ENCODE measurements around the gene TRAF3IP1. TPM values are rescaled to one million over a fixed set of nuclear protein-coding genes. Genes with fewer than 3 reads are reported as not detected.
A peak's percentile ranks its signal among the peaks of the same experiment; 100 is the strongest.

TRAF3IP1 gene
- total and polyA plus RNA-seq, 4 experiments from 2014 or later: 3.0 to 11.0 (median 6.7) TPM

DNA sequence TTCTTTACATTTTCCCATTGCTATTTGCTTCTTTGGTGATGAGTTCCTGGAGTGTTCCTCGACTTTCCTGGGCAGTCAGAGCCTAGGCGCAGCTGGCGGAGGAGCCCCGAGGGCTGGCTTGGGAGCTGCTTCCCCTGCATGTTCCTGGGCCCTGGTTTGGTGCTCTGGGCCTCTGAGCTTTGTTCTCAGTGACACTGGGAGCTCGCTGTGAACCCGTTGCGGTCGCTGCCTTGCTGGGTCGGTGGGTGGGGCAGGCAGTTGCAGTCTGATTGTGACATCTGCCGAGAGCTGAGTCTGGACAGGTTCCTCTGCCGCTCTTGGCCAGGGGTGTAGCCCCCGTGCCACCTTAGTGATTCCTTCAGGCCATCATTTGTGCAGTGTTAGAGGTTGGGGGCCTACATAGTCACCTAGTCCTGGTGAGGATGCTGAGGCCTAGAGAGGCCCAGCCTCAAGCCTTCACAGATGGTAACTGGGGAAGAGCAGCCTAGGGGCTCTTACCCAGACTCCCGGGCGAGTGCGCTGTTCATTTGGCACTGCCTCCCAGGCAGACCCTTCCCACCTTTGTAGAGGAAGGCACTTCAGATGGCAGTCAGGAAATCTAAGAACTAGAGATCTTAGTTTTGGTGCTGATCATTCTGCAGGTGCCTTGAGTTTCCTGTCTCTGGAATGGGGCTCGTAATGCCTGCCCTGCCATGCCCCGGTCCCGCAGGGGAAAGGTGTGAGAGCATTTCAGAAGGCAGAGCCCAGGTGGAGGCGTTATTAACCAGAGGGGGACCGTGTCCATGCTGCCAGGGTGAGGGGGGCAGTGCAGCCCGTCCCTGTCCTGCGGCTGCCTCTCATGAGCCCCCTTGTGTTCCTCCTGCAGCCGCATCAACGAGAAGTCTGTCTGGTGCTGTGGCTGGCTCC is 114.8 kb downstream of the TRAF3IP1 start:
- Histone ChIP-seq H3K4me3 (ENCODE audit: low read length in 2 of 2) (no peak overlapping the region), H3K9me3 (ENCODE audit: control insufficient read depth in 1 of 2, low read length in 2 of 2) (no peaks in the 10 kb centered on the region), H3K27me3 (ENCODE audit: insufficient read depth, low read length) (no peaks in the 10 kb centered on the region), H3K36me3 (ENCODE audit: insufficient read depth, low read length) (peaks cover 33% of the 10 kb centered on the region), H3K27ac (ENCODE audit: low read depth, low read length) (no peak overlapping the region), H3K4me1 (ENCODE audit: insufficient read depth, low read length) (peaks cover 22% of the 10 kb centered on the region)
- Mint-ChIP-seq H3K4me1 (peaks cover 34 to 79% (median 54%) of the 10 kb centered on the region in 4 donors), H3K4me3 (no peak overlapping the region), H3K27ac (no peak overlapping the region), H3K9me3 (no peaks in the 10 kb centered on the region), H3K27me3 (no peaks in the 10 kb centered on the region), H3K36me3 (peaks cover 55 to 58% of the 10 kb centered on the region in 2 donors)
- ChIA-PET CTCF (ENCODE audit: partially characterized antibody) (no interaction called here), POLR2A (ENCODE audit: partially characterized antibody) (no interaction called here)
- no peak for DNase-seq
- intact Hi-C loops (cut with micrococcal nuclease): no loop called here

DNA sequence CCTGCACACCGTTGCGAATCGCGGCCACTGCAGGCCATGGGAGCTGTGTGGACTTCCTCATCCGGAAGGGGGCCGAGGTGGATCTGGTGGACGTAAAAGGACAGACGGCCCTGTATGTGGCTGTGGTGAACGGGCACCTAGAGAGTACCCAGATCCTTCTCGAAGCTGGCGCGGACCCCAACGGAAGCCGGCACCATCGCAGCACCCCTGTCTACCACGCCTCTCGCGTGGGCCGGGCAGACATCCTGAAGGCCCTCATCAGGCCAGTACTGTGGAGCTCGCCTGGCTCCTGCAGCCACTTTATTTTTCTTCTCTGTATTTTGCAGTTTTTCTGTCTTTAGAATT is 115.4 kb downstream of the TRAF3IP1 start:
- Histone ChIP-seq H3K27ac (ENCODE audit: low read depth, low read length) (no peak overlapping the region), H3K9me3 (ENCODE audit: control insufficient read depth in 1 of 2, low read length in 2 of 2) (no peaks in the 10 kb centered on the region), H3K36me3 (ENCODE audit: insufficient read depth, low read length) (peaks cover 38% of the 10 kb centered on the region), H3K4me3 (ENCODE audit: low read length in 2 of 2) (no peak overlapping the region), H3K4me1 (ENCODE audit: insufficient read depth, low read length) (peaks cover 28% of the 10 kb centered on the region), H3K27me3 (ENCODE audit: insufficient read depth, low read length) (no peaks in the 10 kb centered on the region)
- Mint-ChIP-seq H3K4me1 (peaks cover 35 to 79% (median 53%) of the 10 kb centered on the region in 4 donors), H3K36me3 (peaks cover 55 to 57% of the 10 kb centered on the region in 2 donors), H3K27me3 (no peaks in the 10 kb centered on the region), H3K4me3 (no peak overlapping the region), H3K9me3 (no peaks in the 10 kb centered on the region), H3K27ac (no peak overlapping the region)
- no peak for DNase-seq
- ChIA-PET POLR2A (ENCODE audit: partially characterized antibody) (no interaction called here), CTCF (ENCODE audit: partially characterized antibody) (no interaction called here)
- intact Hi-C loops (cut with micrococcal nuclease): no loop called here

DNA sequence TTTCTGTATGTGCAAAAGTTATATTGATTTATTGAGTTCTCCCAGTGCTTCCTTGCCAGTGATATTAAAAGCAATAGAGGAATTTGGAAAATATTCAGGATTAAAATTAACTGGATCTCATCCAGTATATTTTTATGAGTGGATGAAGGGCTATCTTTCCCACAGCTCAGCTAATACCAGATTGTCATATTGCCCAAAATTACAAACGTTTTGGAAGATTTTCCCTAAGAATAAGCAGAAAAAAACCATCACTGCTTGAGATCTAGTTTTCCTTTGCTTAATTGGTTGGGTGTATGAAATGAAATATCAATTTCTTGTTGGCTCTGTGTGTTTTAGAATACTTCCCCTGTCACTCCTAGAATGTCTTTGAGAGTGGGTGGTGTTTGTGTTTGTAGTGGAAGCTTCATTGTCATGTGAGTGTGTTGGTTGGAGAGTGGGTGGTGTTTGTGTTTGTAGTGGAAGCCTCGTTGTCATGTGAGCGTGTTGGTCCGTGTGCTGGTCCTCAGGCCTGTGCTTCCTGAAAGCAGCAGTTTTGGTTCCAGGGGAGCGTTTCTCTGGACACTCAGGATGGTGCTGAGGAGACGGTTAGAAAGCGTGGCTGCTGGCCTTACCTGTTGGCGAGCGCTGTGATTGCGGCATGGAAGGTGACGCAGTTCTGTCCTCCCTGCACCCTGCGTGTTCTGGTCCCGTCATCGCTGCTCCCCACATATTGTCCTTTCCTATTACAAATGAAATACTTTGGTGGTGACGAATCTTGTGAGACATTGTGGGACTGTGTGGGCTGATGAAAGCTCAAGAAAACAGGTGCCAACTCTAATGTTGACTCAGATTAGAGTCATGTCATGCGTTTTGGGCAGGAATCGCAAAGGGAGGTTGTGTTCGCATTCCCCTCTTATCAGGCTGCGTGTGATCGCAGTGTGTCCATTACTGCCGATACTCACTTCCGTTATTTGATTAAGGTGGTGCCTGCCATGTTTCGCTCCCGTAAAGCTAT is 118.8 kb downstream of the TRAF3IP1 start:
- H3K27me3 Mint-ChIP-seq: no peaks in the 10 kb centered on the region
- H3K27me3 ChIP-seq (ENCODE audit: insufficient read depth, low read length): no peaks in the 10 kb centered on the region
- ChIA-PET CTCF (ENCODE audit: partially characterized antibody) (no interaction called here), POLR2A (ENCODE audit: partially characterized antibody) (interaction anchor here (1.0 to 1.4 kb wide), 2 partner anchors 11 to 13 kb away, joined by 3 to 4 read pairs; no protein-coding TSS in a partner anchor)
- peaks cover 40 to 75% (median 58%) of the 10 kb centered on the region in 4 donors for H3K4me1 Mint-ChIP-seq
- no peak overlapping the region for H3K27ac ChIP-seq (ENCODE audit: low read depth, low read length)
- H3K27ac Mint-ChIP-seq: peak overlapping the region; percentile 38 to 90 (median 86)
- DNase-seq: peak; percentile 20 to 75 (median 32)
- H3K4me3 Mint-ChIP-seq: peak overlapping the region; percentile 59 to 89 (median 78)
- peak overlapping the region; percentile 3 to 42 for H3K4me3 ChIP-seq (ENCODE audit: low read length in 2 of 2)
- H3K9me3 Mint-ChIP-seq: no peaks in the 10 kb centered on the region
- peaks cover 60 to 61% of the 10 kb centered on the region in 2 donors for H3K36me3 Mint-ChIP-seq
- peaks cover 21% of the 10 kb centered on the region for H3K4me1 ChIP-seq (ENCODE audit: insufficient read depth, low read length)
- intact Hi-C loops (cut with micrococcal nuclease): no loop called here
- no peaks in the 10 kb centered on the region for H3K9me3 ChIP-seq (ENCODE audit: control insufficient read depth in 1 of 2, low read length in 2 of 2)
- peaks cover 35% of the 10 kb centered on the region for H3K36me3 ChIP-seq (ENCODE audit: insufficient read depth, low read length)

DNA sequence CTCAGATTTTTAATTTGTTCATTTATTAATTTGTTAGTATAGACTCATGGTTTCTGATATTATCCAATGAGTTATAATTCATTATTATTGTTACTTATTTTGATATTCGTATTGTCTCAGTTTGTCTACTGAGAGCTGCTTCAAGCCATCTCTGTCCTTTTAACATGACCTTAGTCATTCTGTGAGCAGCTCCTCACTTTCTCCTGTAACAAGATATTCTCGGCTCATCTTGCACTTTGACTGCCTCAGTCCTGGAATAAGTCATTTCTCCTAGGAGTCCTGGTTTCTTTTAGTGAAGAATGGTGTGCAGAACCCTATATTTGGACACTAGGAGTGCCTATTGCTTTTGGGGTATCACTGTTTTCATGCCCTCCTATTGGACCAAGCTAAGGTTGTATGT is 119.6 kb downstream of the TRAF3IP1 start:
- peak overlapping the region; percentile 38 to 90 (median 86) for H3K27ac Mint-ChIP-seq
- no peaks in the 10 kb centered on the region for H3K27me3 Mint-ChIP-seq
- DNase-seq: no peak
- Histone ChIP-seq H3K4me1 (ENCODE audit: insufficient read depth, low read length) (peaks cover 21% of the 10 kb centered on the region), H3K9me3 (ENCODE audit: control insufficient read depth in 1 of 2, low read length in 2 of 2) (no peaks in the 10 kb centered on the region), H3K4me3 (ENCODE audit: low read length in 2 of 2) (no peak overlapping the region), H3K27me3 (ENCODE audit: insufficient read depth, low read length) (no peaks in the 10 kb centered on the region), H3K36me3 (ENCODE audit: insufficient read depth, low read length) (peaks cover 35% of the 10 kb centered on the region), H3K27ac (ENCODE audit: low read depth, low read length) (no peak overlapping the region)
- intact Hi-C loops (cut with micrococcal nuclease): no loop called here
- H3K4me1 Mint-ChIP-seq: peaks cover 39 to 70% (median 52%) of the 10 kb centered on the region in 4 donors
- CTCF ChIA-PET (ENCODE audit: partially characterized antibody): no interaction called here
- H3K4me3 Mint-ChIP-seq: peak overlapping the region; percentile 59 to 89 (median 78)
- peaks cover 0 to 2% (median 0%) of the 10 kb centered on the region in 8 donors for H3K9me3 Mint-ChIP-seq
- POLR2A ChIA-PET (ENCODE audit: partially characterized antibody): interaction anchor here (1.0 to 1.4 kb wide), 2 partner anchors 12 to 14 kb away, joined by 3 to 4 read pairs; no protein-coding TSS in a partner anchor
- peaks cover 59 to 62% of the 10 kb centered on the region in 2 donors for H3K36me3 Mint-ChIP-seq

DNA sequence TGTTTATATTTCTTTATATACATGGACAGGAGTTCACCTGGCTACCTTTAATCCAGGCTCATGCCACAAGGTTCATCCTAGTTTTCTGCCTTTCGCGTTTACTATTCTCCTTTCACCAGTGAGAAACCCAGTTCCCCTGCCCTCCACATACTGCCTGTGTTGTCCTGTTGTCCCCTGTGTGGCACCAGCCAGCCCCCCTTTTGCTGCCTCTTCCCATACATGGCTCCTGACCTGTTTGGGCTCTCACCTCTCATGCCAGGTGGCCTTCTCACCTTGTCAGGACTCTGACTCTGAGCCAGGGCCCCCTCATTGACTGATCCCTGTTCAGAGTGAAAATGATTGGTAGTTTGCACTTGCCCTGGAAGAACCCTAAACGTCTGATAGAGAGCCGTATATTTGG is 120.0 kb downstream of the TRAF3IP1 start:
- H3K27me3 ChIP-seq (ENCODE audit: insufficient read depth, low read length): no peaks in the 10 kb centered on the region
- Mint-ChIP-seq H3K27ac (peak overlapping the region in 6 of 7 donors; percentile 38 to 92 (median 75)), H3K9me3 (peaks cover 0 to 2% (median 0%) of the 10 kb centered on the region in 8 donors), H3K27me3 (no peaks in the 10 kb centered on the region), H3K36me3 (peaks cover 59 to 63% of the 10 kb centered on the region in 2 donors), H3K4me3 (peak overlapping the region in 6 of 8 donors; percentile 29 to 87 (median 77)), H3K4me1 (peaks cover 39 to 65% (median 52%) of the 10 kb centered on the region in 4 donors)
- POLR2A ChIA-PET (ENCODE audit: partially characterized antibody): interaction anchor here (0.6 to 1.0 kb wide), 2 partner anchors 15 to 17 kb away, joined by 3 read pairs; no protein-coding TSS in a partner anchor
- DNase-seq: no peak
- H3K9me3 ChIP-seq (ENCODE audit: control insufficient read depth in 1 of 2, low read length in 2 of 2): no peaks in the 10 kb centered on the region
- intact Hi-C loops (cut with micrococcal nuclease): no loop called here
- H3K4me1 ChIP-seq (ENCODE audit: insufficient read depth, low read length): peaks cover 21% of the 10 kb centered on the region
- H3K36me3 ChIP-seq (ENCODE audit: insufficient read depth, low read length): peaks cover 35% of the 10 kb centered on the region
- CTCF ChIA-PET (ENCODE audit: partially characterized antibody): interaction anchor here (1.0 kb wide), 1 partner anchor 24 kb away, joined by 4 read pairs; no protein-coding TSS in a partner anchor
- no peak overlapping the region for H3K27ac ChIP-seq (ENCODE audit: low read depth, low read length)
- no peak overlapping the region for H3K4me3 ChIP-seq (ENCODE audit: low read length in 2 of 2)

DNA sequence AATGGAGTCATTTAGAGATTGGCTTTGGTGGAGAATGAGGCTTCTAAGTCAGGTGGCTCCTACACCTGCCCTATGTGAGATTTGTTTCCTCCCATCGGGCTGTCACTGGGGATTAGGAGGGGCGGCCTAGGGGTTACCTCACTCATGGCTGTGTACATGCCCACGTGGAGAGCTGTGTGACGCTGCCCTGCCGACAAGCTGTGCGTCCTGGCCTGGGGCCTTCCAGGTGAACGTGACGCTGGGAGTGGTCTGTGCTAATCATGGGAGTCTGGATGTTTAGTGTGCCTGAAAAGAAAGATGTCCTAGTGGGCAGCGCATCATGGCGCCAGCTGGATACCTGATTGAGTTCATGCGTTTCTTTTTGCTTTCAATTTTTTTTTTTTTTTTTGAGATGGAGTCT is 120.4 kb downstream of the TRAF3IP1 start:
- Histone ChIP-seq H3K4me3 (ENCODE audit: low read length in 2 of 2) (no peak overlapping the region), H3K9me3 (ENCODE audit: control insufficient read depth in 1 of 2, low read length in 2 of 2) (no peaks in the 10 kb centered on the region), H3K27me3 (ENCODE audit: insufficient read depth, low read length) (no peaks in the 10 kb centered on the region), H3K4me1 (ENCODE audit: insufficient read depth, low read length) (peaks cover 21% of the 10 kb centered on the region), H3K27ac (ENCODE audit: low read depth, low read length) (no peak overlapping the region), H3K36me3 (ENCODE audit: insufficient read depth, low read length) (peaks cover 35% of the 10 kb centered on the region)
- Mint-ChIP-seq H3K4me1 (peaks cover 39 to 62% (median 52%) of the 10 kb centered on the region in 4 donors), H3K4me3 (peak overlapping the region in 2 of 8 donors; percentile 59 to 85), H3K27ac (peak overlapping the region in 4 of 7 donors; percentile 22 to 92 (median 75)), H3K9me3 (peaks cover 0 to 2% (median 0%) of the 10 kb centered on the region in 8 donors), H3K27me3 (no peaks in the 10 kb centered on the region), H3K36me3 (peaks cover 60 to 65% of the 10 kb centered on the region in 2 donors)
- intact Hi-C loops (cut with micrococcal nuclease): no loop called here
- ChIA-PET CTCF (ENCODE audit: partially characterized antibody) (interaction anchor here (1.0 kb wide), 1 partner anchor 23 kb away, joined by 4 read pairs; no protein-coding TSS in a partner anchor), POLR2A (ENCODE audit: partially characterized antibody) (interaction anchor here (0.6 kb wide), 1 partner anchor 18 kb away, joined by 3 read pairs; no protein-coding TSS in a partner anchor)
- no peak for DNase-seq

Data from CD4-positive, alpha-beta memory T cell (primary cell).